CD4-positive, alpha-beta T cell treated with Interleukin-6 for 4 hours (primary cell): Measurements from ENCODE around the gene MBD3L1.

Experiments
- DNase-seq: peaks from one replicate; pipeline ENCODE4 v3.0.0-alpha.2; 2020; ENCODE audit warnings: mixed read lengths

The MBD3L1 gene

DNA sequence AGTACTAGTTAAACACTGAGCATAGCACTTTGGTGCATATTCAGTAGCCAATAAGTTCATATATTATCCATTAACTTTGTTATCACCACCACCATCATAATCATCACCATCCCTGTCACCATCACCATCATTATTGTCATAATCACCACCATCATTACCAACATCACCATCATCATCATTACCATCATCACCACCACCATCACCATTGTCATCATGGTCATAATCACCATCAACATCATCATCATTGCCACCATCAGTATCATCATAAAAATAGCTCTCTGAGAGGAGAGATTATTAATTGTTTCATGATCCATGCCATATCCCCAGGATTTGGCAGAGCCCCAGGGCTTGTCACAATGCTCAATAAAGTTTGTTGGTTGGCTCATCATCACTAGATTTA lies 49.3 kb downstream of the MBD3L1 start:
- DNase-seq: no peak

DNA sequence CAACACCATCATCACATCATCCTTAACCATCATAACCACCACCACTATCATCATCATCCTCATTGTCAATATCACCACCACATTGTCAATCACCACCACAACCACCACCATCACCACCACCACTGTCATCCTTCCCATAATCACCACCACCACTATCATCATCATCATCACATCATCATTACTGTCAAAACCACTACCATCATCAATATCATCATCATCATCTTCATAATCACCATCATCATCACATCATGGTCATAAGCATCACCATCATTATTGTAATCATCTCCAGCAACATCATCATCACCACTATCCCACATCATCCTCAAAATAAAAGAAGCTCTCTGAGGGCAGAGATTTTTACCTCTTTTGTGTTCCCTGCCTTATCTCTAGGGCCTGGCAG lies 52.2 kb downstream of the MBD3L1 start:
- DNase-seq: no peak

DNA sequence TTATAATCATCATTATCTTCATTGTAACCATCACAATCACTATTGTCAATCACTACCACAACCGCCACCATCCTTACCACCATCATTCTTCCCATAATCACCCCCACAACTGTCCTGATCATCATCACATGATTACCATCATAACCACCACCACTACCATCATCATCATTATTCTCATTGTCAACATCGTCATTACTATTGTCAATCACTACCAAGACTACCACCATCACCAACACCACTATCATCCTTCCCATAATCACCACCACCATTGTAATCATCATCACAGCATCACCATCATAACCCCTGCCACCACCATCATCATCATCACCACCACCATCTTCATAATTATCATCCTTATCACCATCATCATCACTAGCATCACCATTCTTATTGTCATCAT lies 55.2 kb downstream of the MBD3L1 start:
- DNase-seq: no peak

DNA sequence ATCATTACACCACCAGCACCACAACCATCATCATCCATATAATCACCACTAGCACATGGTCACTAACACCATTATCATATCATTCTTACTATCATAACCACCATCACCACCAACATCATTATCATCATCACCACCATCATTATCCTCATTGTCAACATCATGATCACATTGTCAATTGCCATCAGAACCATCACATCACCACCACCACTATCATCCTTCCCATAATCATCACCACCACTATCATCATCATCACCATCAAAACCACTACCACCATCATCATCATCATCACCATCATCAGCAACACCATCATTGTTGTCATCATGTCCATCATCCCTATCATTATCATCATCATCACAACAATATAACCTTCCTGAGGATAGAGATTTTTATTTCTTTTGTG lies 58.1 kb downstream of the MBD3L1 start:
- DNase-seq: no peak
